Erythroblast (primary cell): Measurements from ENCODE around the gene HIP1.

Experiments used
- DNase-seq, 2 experiments: peaks; one replicate each; lab custom pipeline; 2025; lab: John Stamatoyannopoulos, UW
- GATA1 ChIP-seq: IDR thresholded peaks from 2 replicates; pipeline ENCODE4 v1.6.1; 2011; ENCODE audit warnings: low read depth, mild to moderate bottlenecking, control low read depth, low read length, moderate library complexity
- POLR2A ChIP-seq: IDR thresholded peaks from 2 replicates; pipeline ENCODE4 v1.6.1; 2011; ENCODE audit warnings: mild to moderate bottlenecking, low read length

Gene HIP1

GRCh38 chr7:75654855-75655254 is 83.9 kb downstream of the HIP1 start:
- no peak for DNase-seq
- no peak for TF ChIP-seq POLR2A
- TF ChIP-seq GATA1 = no peak

GRCh38 chr7:75653651-75654050 is 85.1 kb downstream of the HIP1 start:
- no peak for DNase-seq
- TF ChIP-seq POLR2A (no peak), GATA1 (no peak)

GRCh38 chr7:75652788-75653187 is 86.0 kb downstream of the HIP1 start:
- no peak for DNase-seq
- no peak for TF ChIP-seq POLR2A
- TF ChIP-seq GATA1 = no peak

- DNase-seq = peak in 1 of 2 experiments; percentile 11
- TF ChIP-seq GATA1 = no peak
- TF ChIP-seq POLR2A = no peak
Measured at GRCh38 chr7:75650681-75651080, 88.1 kb downstream of the HIP1 start.

DNA sequence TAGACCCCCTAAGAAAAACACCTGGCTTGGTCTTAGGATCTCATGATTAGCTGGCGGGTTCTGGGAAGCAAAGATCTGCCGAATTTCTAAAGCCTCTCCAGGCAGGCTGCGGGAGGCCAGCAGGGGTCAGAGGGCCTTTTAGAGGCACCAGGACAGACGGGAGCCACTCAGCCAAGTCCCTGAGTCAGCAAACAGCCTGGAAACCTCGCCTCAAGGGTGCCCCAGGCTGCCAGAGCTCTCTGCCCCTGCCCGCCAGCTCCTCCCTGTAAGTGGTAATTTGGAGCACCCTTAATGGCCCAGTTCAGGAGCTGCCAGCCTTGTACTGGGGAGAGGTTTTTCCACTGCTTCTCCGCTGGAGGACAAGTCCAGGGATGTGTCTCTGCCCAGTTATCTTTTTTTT is 88.7 kb downstream of the HIP1 start:
- no peak for TF ChIP-seq GATA1
- TF ChIP-seq POLR2A = no peak
- DNase-seq = no peak

- no peak for DNase-seq
- TF ChIP-seq POLR2A (no peak), GATA1 (no peak)
Measured at GRCh38 chr7:75649462-75649861, 89.3 kb downstream of the HIP1 start.

DNA sequence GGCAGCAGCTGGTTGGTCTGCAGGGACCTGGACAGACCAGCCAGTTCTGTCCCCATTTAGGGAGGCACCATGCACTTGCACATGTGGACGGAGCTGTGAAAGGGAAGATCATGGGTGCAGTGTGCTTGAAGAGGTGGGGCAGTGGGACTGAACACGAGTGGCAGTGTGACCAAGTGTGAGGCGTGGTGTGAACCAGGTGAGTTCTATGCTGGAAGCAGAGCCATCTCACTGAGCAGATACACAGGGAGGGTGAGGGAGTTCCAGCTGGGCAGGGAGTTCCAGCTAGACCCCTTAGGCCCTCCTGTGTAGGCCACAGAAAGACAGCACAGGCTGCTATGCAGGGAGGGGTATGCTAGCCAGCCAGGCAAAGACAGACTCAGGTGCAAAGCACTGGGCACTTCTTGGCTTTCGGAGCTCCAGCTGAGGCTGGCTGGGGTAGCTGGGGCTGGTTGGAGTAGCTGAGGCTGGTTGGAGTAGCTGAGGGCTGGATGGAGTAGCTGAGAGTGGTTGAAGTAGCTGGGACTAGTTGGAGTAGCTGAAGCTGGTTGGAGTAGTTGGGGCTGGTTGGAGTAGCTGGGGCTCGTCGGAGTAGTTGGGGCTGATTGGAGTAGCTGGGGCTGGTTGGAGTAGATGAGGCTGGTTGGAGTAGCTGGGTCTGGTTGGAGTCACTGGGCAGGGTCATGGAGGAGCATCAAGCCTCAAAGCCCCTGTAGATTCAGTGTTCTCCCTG is 90.9 kb downstream of the HIP1 start:
- no peak for DNase-seq
- TF ChIP-seq GATA1 = no peak
- TF ChIP-seq POLR2A = no peak

- DNase-seq = no peak
- TF ChIP-seq GATA1 = no peak
- no peak for TF ChIP-seq POLR2A
Measured at GRCh38 chr7:75646571-75647102, 92.1 kb downstream of the HIP1 start.

GRCh38 chr7:75645570-75645969 is 93.2 kb downstream of the HIP1 start:
- TF ChIP-seq GATA1 (no peak), POLR2A (no peak)
- DNase-seq = no peak

GRCh38 chr7:75644589-75644988 is 94.2 kb downstream of the HIP1 start:
- TF ChIP-seq GATA1 = no peak
- TF ChIP-seq POLR2A = no peak
- no peak for DNase-seq

DNA sequence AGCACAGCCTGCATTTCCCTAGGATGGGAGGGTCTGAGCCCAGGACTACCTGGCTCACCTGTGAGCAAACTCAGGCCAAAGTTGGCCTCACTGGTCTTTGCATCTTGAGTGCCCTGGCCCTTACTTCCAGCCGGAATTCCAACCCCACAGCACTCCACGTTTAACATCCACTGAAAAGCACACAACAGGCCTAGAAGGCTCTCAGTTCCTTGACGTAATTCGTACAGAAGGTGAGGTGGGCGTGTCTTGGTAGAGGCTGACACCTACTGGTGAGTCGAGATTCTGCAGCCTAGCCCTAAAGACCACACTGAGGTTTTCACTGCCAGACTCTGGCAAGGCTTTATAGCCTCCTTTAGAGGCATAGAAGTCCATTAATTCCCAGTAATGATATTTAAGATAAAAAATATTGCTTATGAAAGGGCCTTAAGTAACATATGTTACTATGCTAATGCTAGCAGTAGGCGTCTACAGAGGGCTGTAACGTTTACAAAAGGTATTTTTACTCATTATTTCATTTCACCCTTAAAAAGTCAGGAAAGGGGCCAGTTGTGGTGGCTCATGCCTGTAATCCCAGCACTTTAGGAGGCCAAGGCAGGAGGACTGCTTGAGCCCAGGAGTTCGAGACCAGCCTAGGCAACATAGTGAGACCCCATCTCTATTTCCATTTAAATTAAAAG is 95.8 kb downstream of the HIP1 start:
- DNase-seq = peak; percentile 66 to 72
- TF ChIP-seq GATA1 (no peak), POLR2A (no peak)

DNA sequence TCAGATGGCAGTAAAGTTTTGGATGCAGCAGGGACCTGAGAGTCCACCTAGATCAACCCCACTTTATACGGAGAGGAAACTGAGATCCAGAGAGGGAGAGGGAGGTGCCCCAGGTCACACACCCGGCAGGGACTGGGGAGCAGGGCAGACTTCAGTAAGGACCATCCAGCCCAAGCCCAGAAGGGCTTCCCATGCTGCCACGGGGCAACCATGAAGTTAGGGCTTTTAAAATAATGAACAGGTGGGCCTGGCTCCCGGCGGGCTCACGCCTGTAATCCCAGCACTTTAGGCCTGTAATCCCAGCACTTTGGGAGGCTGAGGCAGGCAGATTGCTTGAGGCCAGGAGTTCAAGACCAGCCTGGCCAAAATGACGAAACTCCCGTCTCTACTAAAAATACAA is 98.5 kb downstream of the HIP1 start:
- DNase-seq = no peak
- no peak for TF ChIP-seq GATA1

- no peak for DNase-seq
- TF ChIP-seq POLR2A (no peak), GATA1 (no peak)
Measured at GRCh38 chr7:75639886-75640190, 98.9 kb downstream of the HIP1 start.

- TF ChIP-seq GATA1 (no peak), POLR2A (no peak)
- DNase-seq = no peak
Measured at GRCh38 chr7:75639071-75639885, 99.5 kb downstream of the HIP1 start.
